ENCODE data around the gene UBE2N.
"Not testable (repeated sequence)": the region's sequence is repeated elsewhere in the genome, so short reads cannot be mapped to it uniquely, and the experiment has no call there.

Gene UBE2N

DNA sequence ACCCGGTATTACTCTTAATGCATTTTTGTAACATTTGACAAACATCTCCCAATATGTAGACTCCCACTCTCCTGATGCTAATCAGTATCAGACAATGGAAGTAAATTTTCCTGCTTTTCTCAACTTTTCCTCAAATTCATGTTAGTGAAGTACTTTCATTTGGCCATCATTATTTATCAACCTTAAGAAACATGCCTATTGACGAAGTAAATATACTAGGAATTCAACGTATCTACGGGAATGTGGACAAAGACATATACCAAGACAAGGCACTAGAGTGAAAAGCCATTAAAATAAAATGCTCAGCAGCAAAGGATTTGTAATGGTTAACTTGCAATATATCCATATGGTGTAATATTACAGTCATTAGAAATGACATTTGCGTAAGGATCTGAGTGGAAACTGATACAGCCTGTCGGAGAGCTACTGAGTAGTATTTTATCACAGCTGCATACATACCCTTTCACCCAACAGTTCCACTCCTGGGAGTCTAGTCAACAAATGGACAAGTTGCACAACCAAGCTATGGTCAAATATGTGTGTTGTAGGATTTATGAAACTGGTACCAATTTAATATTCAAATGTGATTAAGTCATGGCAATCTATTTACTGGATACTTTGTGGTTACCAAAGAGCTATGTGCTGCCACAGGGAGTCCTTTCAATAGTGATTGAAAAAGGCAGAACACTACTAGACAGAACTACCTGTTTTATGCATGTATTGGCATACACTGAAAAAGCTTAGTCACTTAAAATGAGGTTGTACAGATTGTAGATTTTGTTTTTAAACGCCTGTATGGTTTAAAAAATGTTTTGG is 37.6 kb downstream of the UBE2N start:
- Histone ChIP-seq H3K36me3 (ENCODE audit: control insufficient read depth, insufficient read depth, low read length) (no peaks in the 10 kb centered on the region), H3K9ac (ENCODE audit: low read length) (no peak overlapping the region), H3K4me3 (ENCODE audit: low read length) (no peak overlapping the region), H3K27me3 (ENCODE audit: control insufficient read depth, insufficient read depth, low read length) (no peaks in the 10 kb centered on the region), H3K4me1 (ENCODE audit: control insufficient read depth, insufficient read depth, low read length) (no peaks in the 10 kb centered on the region), H3K27ac (ENCODE audit: low read depth, low read length) (no peak overlapping the region)

- Histone ChIP-seq H3K27me3 (ENCODE audit: control insufficient read depth, insufficient read depth, low read length) (no peaks in the 10 kb centered on the region), H3K36me3 (ENCODE audit: control insufficient read depth, insufficient read depth, low read length) (peaks cover 6% of the 10 kb centered on the region), H3K9ac (ENCODE audit: low read length) (no peak overlapping the region), H3K27ac (ENCODE audit: low read depth, low read length) (no peak overlapping the region), H3K4me1 (ENCODE audit: control insufficient read depth, insufficient read depth, low read length) (no peaks in the 10 kb centered on the region), H3K4me3 (ENCODE audit: low read length) (no peak overlapping the region)
Observed at GRCh38 chr12:93402333-93403311, 39.1 kb downstream of the UBE2N start.

- not testable (repeated sequence) for H3K9ac ChIP-seq (ENCODE audit: low read length); H3K27ac ChIP-seq (ENCODE audit: low read depth, low read length); H3K4me1 ChIP-seq (ENCODE audit: control insufficient read depth, insufficient read depth, low read length); H3K4me3 ChIP-seq (ENCODE audit: low read length); H3K36me3 ChIP-seq (ENCODE audit: control insufficient read depth, insufficient read depth, low read length); H3K27me3 ChIP-seq (ENCODE audit: control insufficient read depth, insufficient read depth, low read length)
Observed at GRCh38 chr12:93399183-93399863, 42.4 kb downstream of the UBE2N start.

GRCh38 chr12:93397412-93397811 is 44.3 kb downstream of the UBE2N start:
- Histone ChIP-seq H3K4me3 (ENCODE audit: low read length) (no peak overlapping the region), H3K9ac (ENCODE audit: low read length) (no peak overlapping the region), H3K27me3 (ENCODE audit: control insufficient read depth, insufficient read depth, low read length) (no peaks in the 10 kb centered on the region), H3K27ac (ENCODE audit: low read depth, low read length) (no peak overlapping the region), H3K36me3 (ENCODE audit: control insufficient read depth, insufficient read depth, low read length) (peaks cover 9% of the 10 kb centered on the region), H3K4me1 (ENCODE audit: control insufficient read depth, insufficient read depth, low read length) (no peaks in the 10 kb centered on the region)

DNA sequence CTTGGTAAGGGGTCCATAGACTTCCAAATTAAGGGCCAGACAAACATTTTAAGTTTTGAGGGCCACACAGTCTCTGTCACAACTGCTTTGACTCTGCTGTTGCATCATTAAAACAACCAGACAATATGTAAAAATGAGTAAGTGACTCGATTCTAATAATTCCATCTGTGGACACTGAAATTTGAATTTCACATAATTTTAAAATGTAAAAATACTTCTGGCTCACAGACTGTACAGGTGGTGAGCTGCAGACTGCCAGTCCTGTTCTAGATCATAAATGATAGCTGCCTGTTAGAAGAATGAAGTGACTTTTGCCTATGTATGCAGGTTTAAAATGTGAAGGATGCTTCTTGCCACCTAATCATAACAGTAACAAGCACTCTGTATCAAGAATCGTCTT is 48.3 kb downstream of the UBE2N start:
- peaks cover 2% of the 10 kb centered on the region for H3K4me1 ChIP-seq (ENCODE audit: control insufficient read depth, insufficient read depth, low read length)

GRCh38 chr12:93390549-93391297 is 51.0 kb downstream of the UBE2N start:
- Histone ChIP-seq H3K4me1 (ENCODE audit: control insufficient read depth, insufficient read depth, low read length) (peaks cover 2% of the 10 kb centered on the region), H3K27ac (ENCODE audit: low read depth, low read length) (no peak overlapping the region), H3K36me3 (ENCODE audit: control insufficient read depth, insufficient read depth, low read length) (peaks cover 2% of the 10 kb centered on the region)

More for the DNA sequence above, 48.3 kb downstream of the UBE2N start:
- H3K27me3 ChIP-seq (ENCODE audit: control insufficient read depth, insufficient read depth, low read length), result no peaks in the 10 kb centered on the region
- no peak overlapping the region for H3K4me3 ChIP-seq (ENCODE audit: low read length)
- no peak overlapping the region for H3K27ac ChIP-seq (ENCODE audit: low read depth, low read length)
- peaks cover 9% of the 10 kb centered on the region for H3K36me3 ChIP-seq (ENCODE audit: control insufficient read depth, insufficient read depth, low read length)
- H3K9ac ChIP-seq (ENCODE audit: low read length), result no peak overlapping the region

GRCh38 chr12:93390031-93390430 is 51.7 kb downstream of the UBE2N start:
- Histone ChIP-seq H3K27ac (ENCODE audit: low read depth, low read length) (no peak overlapping the region), H3K4me3 (ENCODE audit: low read length) (no peak overlapping the region), H3K36me3 (ENCODE audit: control insufficient read depth, insufficient read depth, low read length) (peaks cover 2% of the 10 kb centered on the region), H3K9ac (ENCODE audit: low read length) (no peak overlapping the region), H3K27me3 (ENCODE audit: control insufficient read depth, insufficient read depth, low read length) (no peaks in the 10 kb centered on the region), H3K4me1 (ENCODE audit: control insufficient read depth, insufficient read depth, low read length) (peaks cover 2% of the 10 kb centered on the region)

More at GRCh38 chr12:93390549-93391297, 51.0 kb downstream of the UBE2N start:
- H3K4me3 ChIP-seq (ENCODE audit: low read length), result no peak overlapping the region
- H3K27me3 ChIP-seq (ENCODE audit: control insufficient read depth, insufficient read depth, low read length), result no peaks in the 10 kb centered on the region
- H3K9ac ChIP-seq (ENCODE audit: low read length), result no peak overlapping the region

GRCh38 chr12:93387780-93388179 is 54.0 kb downstream of the UBE2N start:
- Histone ChIP-seq H3K9ac (ENCODE audit: low read length) (no peak overlapping the region), H3K27me3 (ENCODE audit: control insufficient read depth, insufficient read depth, low read length) (no peaks in the 10 kb centered on the region), H3K4me3 (ENCODE audit: low read length) (no peak overlapping the region), H3K4me1 (ENCODE audit: control insufficient read depth, insufficient read depth, low read length) (peaks cover 2% of the 10 kb centered on the region), H3K36me3 (ENCODE audit: control insufficient read depth, insufficient read depth, low read length) (peaks cover 2% of the 10 kb centered on the region), H3K27ac (ENCODE audit: low read depth, low read length) (no peak overlapping the region)

GRCh38 chr12:93381976-93382437 is 59.7 kb downstream of the UBE2N start:
- not testable (repeated sequence) for H3K4me1 ChIP-seq (ENCODE audit: control insufficient read depth, insufficient read depth, low read length); H3K4me3 ChIP-seq (ENCODE audit: low read length); H3K27me3 ChIP-seq (ENCODE audit: control insufficient read depth, insufficient read depth, low read length); H3K27ac ChIP-seq (ENCODE audit: low read depth, low read length); H3K36me3 ChIP-seq (ENCODE audit: control insufficient read depth, insufficient read depth, low read length); H3K9ac ChIP-seq (ENCODE audit: low read length)

DNA sequence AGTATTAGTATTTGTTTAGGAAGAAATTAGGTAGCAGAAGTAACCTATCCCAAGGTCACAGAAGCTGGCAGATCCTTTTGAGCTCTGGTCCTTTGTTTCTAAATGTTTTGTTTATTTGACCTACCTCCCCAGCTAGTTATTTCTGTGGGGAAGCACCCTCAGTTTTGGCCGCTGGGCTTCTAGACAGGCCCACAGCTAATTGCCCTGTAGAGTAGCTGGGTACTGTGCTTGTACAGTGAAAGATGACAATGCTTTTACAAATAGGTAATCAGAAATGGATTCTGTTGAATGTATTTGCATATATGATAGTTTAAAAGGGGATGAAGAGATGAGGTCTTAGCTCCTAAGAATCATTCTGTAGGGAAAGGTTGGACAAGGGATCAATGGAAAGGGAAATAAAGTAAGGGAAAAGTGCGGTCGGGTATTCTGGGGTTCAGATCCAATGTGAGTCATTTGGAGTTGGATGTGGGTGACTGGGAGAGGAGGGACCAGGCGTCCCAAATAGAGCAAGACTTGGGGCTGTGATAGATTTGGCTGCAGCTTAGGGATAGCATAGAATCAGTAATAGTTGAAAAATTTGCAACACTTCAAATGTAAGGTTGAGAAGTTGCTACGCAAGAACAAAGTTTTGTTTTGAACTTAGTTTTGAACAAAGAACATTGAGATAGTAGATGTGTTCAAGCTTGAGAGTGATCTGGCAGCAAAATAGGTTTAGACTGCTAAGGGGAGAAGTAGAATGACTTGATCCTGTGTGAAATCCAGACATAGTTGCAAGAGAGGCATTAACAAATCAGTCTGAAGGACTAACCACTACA is 60.4 kb downstream of the UBE2N start:
- peak overlapping the region; percentile 72 for H3K27ac ChIP-seq (ENCODE audit: low read depth, low read length)
- H3K36me3 ChIP-seq (ENCODE audit: control insufficient read depth, insufficient read depth, low read length), result peaks cover 3% of the 10 kb centered on the region
- peak overlapping the region; percentile 44 for H3K4me3 ChIP-seq (ENCODE audit: low read length)
- H3K4me1 ChIP-seq (ENCODE audit: control insufficient read depth, insufficient read depth, low read length), result peaks cover 6% of the 10 kb centered on the region
- H3K27me3 ChIP-seq (ENCODE audit: control insufficient read depth, insufficient read depth, low read length), result no peaks in the 10 kb centered on the region
- no peak overlapping the region for H3K9ac ChIP-seq (ENCODE audit: low read length)

- Histone ChIP-seq H3K36me3 (ENCODE audit: control insufficient read depth, insufficient read depth, low read length) (peaks cover 3% of the 10 kb centered on the region), H3K9ac (ENCODE audit: low read length) (no peak overlapping the region), H3K4me1 (ENCODE audit: control insufficient read depth, insufficient read depth, low read length) (peaks cover 6% of the 10 kb centered on the region), H3K27me3 (ENCODE audit: control insufficient read depth, insufficient read depth, low read length) (no peaks in the 10 kb centered on the region), H3K4me3 (ENCODE audit: low read length) (peak overlapping the region; percentile 44), H3K27ac (ENCODE audit: low read depth, low read length) (peak overlapping the region; percentile 72)
Observed at GRCh38 chr12:93380480-93381121, 61.1 kb downstream of the UBE2N start.
